HepG2 (cell line): Measurements from ENCODE around the gene FBN3. TPM values are rescaled to one million over a fixed set of nuclear protein-coding genes. Genes with fewer than 3 reads are reported as not detected.

Experiments
- ARID5B ChIP-seq: IDR thresholded peaks from 2 replicates; pipeline ENCODE4 v1.4.0; 2020; ENCODE audit warnings: mild to moderate bottlenecking, missing genetic modification reagents
- FOSL2 ChIP-seq: sonication (generic); formaldehyde crosslinking; IDR thresholded peaks from 2 replicates; pipeline ENCODE4 v1.4.0; 2020; ENCODE audit warnings: missing genetic modification reagents
- HNF4G ChIP-seq, 2 experiments: sonication (generic) in 1 of 2; formaldehyde crosslinking in 1 of 2; IDR thresholded peaks; 2 replicates each; pipeline versions ENCODE4 v1.4.0 to v1.6.1; 2011 to 2020; ENCODE audit warnings: borderline replicate concordance in 2 of 2, low read depth in 2 of 2, mild to moderate bottlenecking in 2 of 2, low read length in 1 of 2, missing genetic modification reagents in 1 of 2, moderate library complexity in 1 of 2
- NFE2 ChIP-seq: sonication (generic); formaldehyde crosslinking; IDR thresholded peaks from 2 replicates; pipeline ENCODE4 v1.4.0; 2020; ENCODE audit warnings: missing genetic modification reagents
- RXRA ChIP-seq: sonication (generic); formaldehyde crosslinking; IDR thresholded peaks from 2 replicates; pipeline ENCODE4 v1.5.1; 2020; ENCODE audit warnings: missing genetic modification reagents
- SIX1 ChIP-seq: sonication (generic); formaldehyde crosslinking; IDR thresholded peaks from 2 replicates; pipeline ENCODE4 v1.4.0; 2020; ENCODE audit warnings: missing genetic modification reagents, borderline replicate concordance
- SP5 ChIP-seq: IDR thresholded peaks from 2 replicates; pipeline ENCODE4 v1.6.1; 2016; ENCODE audit warnings: low read depth, borderline replicate concordance
- TARDBP ChIP-seq: sonication (generic); formaldehyde crosslinking; IDR thresholded peaks from 2 replicates; pipeline ENCODE4 v1.8.0; 2022; ENCODE audit warnings: mild to moderate bottlenecking, missing genetic modification reagents
- ZBTB2 ChIP-seq: sonication (generic); formaldehyde crosslinking; IDR thresholded peaks from 2 replicates; pipeline ENCODE4 v1.8.0; 2022; ENCODE audit warnings: low read depth, missing genetic modification reagents
- ZNF17 ChIP-seq: sonication (generic); formaldehyde crosslinking; IDR thresholded peaks from 2 replicates; pipeline ENCODE4 v1.5.0; 2020; ENCODE audit warnings: mild to moderate bottlenecking, missing genetic modification reagents
- ZNF235 ChIP-seq: sonication (generic); formaldehyde crosslinking; IDR thresholded peaks from 2 replicates; pipeline ENCODE4 v1.8.1; 2023; ENCODE audit warnings: mild to moderate bottlenecking, missing genetic modification reagents, borderline replicate concordance
- ZNF501 ChIP-seq: sonication (generic); formaldehyde crosslinking; IDR thresholded peaks from 2 replicates; pipeline ENCODE4 v1.5.1; 2020; ENCODE audit warnings: mild to moderate bottlenecking, moderate library complexity, missing genetic modification reagents
- ZNF792 ChIP-seq: IDR thresholded peaks from 2 replicates; pipeline ENCODE4 v1.6.1; 2016
- polyA plus RNA-seq, 8 experiments: library from polyadenylated mRNA; depleted of rRNA in 3 of 8; stranded (reverse) in 7 of 8; unstranded in 1 of 8; fragments of >200 nt; fragmentation: Illumina TruSeq in 4 of 8; extraction: Trizol in 4 of 8; gene quantifications; 2 replicates each; pipeline versions ENCODE4 v1.2.1 to v1.2.3, GENCODE V29; 2011 to 2016; ENCODE audit warnings: low read depth in 4 of 8, missing spikeins in 1 of 8, mixed read lengths in 1 of 8; ENCODE audit not compliant: insufficient read depth in 1 of 8
- total RNA-seq, 5 experiments: library from RNA; depleted of rRNA; stranded (reverse); fragments of >200 nt; fragmentation: Illumina TruSeq; extraction: Trizol; gene quantifications; 2 replicates each; pipeline ENCODE4 v1.2.3, GENCODE V29; 2016; ENCODE audit warnings: low read depth in 1 of 5
- TF ChIP-seq, protein P1 (sequence below): sonication (generic); formaldehyde crosslinking; IDR thresholded peaks from 2 replicates; pipeline ENCODE4 v1.4.0; 2020; ENCODE audit warnings: missing genetic modification reagents, borderline replicate concordance

Gene FBN3
- total and polyA plus RNA-seq, 2 of the 13 experiments (the other 11 are each of a cell fraction or from before 2014, with no cell fraction given), result 0.20 to 1.3 TPM

- TF ChIP-seq ZNF501 (CRISPR knock-in tag) (peak; percentile 55), ZNF792 (CRISPR knock-in tag) (peak; percentile 61; the same call in 1 of the 2 replicates), TARDBP (peak; percentile 88; the same call in 1 of the 2 replicates), SIX1 (CRISPR knock-in tag) (peak; percentile 64; the same call in 1 of the 2 replicates), FOSL2 (peak; percentile 73), HNF4G (IDR thresholded peaks at IDR 0.05; ENCODE audit: borderline replicate concordance, low read depth, low read length) (peak; percentile 4; the same call in 1 of the 2 replicates), HNF4G (CRISPR knock-in tag; IDR thresholded peaks at IDR 0.05; ENCODE audit: borderline replicate concordance, low read depth) (no peak), NFE2 (no peak), RXRA (CRISPR knock-in tag) (peak; percentile 96), ZNF235 (no peak), ZBTB2 (peak; percentile 53; the same call in 1 of the 2 replicates), ARID5B (peak; percentile 87), SP5 (peak; percentile 89), ZNF17 (CRISPR knock-in tag) (no peak)
- TF ChIP-seq, protein P1, sequence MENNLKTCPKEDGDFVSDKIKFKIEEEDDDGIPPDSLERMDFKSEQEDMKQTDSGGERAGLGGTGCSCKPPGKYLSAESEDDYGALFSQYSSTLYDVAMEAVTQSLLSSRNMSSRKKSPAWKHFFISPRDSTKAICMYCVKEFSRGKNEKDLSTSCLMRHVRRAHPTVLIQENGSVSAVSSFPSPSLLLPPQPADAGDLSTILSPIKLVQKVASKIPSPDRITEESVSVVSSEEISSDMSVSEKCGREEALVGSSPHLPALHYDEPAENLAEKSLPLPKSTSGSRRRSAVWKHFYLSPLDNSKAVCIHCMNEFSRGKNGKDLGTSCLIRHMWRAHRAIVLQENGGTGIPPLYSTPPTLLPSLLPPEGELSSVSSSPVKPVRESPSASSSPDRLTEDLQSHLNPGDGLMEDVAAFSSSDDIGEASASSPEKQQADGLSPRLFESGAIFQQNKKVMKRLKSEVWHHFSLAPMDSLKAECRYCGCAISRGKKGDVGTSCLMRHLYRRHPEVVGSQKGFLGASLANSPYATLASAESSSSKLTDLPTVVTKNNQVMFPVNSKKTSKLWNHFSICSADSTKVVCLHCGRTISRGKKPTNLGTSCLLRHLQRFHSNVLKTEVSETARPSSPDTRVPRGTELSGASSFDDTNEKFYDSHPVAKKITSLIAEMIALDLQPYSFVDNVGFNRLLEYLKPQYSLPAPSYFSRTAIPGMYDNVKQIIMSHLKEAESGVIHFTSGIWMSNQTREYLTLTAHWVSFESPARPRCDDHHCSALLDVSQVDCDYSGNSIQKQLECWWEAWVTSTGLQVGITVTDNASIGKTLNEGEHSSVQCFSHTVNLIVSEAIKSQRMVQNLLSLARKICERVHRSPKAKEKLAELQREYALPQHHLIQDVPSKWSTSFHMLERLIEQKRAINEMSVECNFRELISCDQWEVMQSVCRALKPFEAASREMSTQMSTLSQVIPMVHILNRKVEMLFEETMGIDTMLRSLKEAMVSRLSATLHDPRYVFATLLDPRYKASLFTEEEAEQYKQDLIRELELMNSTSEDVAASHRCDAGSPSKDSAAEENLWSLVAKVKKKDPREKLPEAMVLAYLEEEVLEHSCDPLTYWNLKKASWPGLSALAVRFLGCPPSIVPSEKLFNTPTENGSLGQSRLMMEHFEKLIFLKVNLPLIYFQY (CRISPR knock-in tag), result 0 out of 2 replicates have a peak, but pooled peaks have one; percentile 22
Measured at GRCh38 chr19:8085598-8086408, 63.6 kb downstream of the FBN3 start (continued).
